ENCODE data around the gene ERN1.
A peak's percentile ranks its signal among the peaks of the same experiment; 100 is the strongest.

Gene ERN1

DNA sequence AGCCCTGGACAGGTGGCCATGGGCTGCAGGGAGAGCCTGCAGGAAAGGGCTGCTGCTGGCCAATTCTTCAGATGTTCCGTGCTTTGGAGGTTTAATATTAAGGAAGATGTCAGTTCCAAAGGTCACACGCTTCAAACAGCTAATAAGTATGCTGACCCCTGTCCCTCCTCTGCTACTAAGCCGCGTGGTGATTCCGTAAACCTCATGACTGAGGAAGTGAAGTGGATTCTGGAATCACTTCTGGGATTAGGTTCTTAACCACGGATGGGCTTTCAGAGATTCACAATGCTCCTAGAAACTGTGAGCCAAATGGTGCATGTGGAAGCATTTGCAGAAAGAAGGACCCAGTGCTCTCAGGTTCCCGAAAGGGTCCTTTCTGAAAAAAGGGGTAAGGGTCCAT is 28.5 kb upstream of the ERN1 start:
- no peak for DNase-seq (ENCODE audit: low read depth in 2 of 2)

DNA sequence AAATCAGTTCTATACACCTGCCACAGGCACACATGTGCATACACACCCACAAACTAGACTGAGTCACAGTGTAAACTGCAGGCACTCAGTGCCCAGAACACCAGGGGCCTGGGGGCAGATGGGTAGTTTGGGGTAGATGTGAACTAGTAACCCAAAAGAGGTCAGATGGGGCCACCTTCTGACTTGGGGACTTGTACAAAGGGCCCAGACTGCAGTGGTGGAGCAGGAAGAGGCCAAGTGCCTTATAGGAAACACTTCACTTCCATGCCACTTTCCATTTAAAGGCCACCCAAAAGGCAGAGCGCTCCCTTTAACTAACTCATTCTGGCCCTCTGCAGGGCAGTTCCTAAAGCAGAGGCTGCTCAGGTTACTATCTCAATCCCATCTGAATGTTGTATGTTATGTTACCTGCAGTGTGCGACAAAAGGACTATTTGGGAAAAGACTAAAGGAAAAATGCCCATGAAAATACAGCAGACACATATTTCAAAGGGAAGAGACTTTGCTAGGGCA is 27.8 kb upstream of the ERN1 start:
- no peak for DNase-seq (ENCODE audit: low read depth in 2 of 2)

DNA sequence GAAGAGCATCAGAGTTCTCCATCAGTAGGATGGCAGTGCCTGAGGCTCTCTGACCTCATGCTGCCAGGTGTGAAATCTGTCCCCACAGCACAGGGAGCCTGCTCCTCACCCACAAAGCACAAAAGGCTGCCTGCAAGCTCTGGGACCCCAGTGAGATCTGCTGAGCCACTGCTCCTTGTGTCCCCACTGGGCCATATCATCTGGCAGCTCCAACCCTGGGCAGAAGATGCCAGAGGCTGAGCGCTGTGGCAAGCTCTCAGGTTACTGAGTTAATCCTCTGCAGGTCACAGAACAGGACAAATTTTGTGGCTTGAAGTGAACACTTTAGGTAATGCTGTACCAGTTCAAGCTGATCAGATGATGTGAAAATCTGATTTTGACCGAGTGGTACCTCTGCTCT is 26.7 kb upstream of the ERN1 start:
- no peak for DNase-seq (ENCODE audit: low read depth in 2 of 2)

DNA sequence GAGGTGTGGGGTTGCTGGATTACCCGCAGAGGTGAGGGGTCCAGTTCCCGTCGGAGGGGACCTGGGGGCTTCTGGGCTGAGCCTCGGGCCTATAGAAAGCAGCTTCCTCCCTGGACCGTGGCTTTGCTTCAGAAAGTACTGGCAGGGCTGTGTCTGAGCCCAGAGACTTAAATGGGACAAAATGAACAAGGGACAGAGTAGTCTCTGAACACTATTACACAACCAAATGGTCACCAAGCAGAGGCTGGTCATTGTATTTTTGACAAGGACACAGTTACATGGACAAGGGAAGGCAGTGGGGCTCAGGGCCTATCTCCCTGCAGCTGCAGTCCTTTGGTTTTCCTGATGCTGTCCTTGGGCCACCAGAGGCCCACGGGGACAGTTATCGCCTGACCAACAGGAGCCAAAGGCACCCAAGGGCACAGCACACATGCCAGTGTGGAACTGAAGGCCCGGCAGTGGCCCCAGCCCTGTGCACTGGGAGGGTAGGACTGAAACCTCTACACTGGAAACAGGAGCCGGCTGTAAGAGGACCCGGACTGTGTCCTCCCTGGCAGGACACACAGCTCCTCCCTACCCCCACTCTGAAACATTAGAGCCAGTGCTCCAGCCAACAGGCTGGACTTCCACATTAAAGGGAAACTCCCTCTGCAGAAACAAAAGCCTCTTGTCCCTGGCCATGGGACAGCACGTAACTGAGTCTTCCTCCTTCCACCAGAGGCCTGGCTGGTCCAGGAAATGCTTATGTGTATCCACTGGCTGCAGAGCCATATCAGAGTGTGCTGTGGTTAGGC is 26.0 kb upstream of the ERN1 start:
- no peak for DNase-seq (ENCODE audit: low read depth in 2 of 2)

DNA sequence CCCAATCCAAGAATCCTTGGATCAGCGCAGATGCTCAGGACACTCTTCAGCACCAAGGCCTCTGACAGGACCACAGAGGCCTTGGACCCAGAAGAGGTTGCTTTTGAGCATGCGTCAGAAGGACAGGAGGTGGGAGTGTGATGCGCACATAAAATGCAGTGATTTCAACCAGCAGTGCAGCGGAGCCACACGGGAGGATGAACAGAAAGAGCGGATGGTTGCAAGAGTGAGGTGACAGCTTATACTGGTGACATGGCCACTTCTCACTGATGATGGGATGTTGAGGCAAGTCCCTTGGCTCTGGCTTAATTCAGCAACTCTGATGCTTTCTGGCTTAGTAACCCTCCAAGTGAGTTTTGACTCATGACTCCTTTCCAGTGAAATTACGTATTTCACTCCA is 25.2 kb upstream of the ERN1 start:
- no peak for DNase-seq (ENCODE audit: low read depth in 2 of 2)

DNA sequence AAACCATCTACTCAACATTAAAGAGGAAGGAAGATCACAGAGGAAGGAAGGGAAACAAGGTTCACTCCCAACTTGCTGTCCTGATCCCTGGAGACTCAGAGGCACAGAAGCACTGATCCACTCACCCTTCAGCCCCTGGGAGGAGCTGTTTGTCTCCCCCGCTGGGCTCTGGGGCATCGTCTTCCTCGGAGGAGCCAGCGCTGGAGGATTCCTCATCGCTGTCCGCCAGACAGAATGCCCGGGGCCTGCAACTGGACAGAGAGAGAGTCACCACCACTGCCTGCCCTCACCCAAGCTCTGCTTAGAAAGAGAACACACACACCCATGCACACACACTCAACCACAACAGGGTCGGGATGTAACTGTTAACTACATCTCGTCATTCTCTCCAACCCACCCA is 24.8 kb upstream of the ERN1 start:
- no peak for DNase-seq (ENCODE audit: low read depth in 2 of 2)

DNA sequence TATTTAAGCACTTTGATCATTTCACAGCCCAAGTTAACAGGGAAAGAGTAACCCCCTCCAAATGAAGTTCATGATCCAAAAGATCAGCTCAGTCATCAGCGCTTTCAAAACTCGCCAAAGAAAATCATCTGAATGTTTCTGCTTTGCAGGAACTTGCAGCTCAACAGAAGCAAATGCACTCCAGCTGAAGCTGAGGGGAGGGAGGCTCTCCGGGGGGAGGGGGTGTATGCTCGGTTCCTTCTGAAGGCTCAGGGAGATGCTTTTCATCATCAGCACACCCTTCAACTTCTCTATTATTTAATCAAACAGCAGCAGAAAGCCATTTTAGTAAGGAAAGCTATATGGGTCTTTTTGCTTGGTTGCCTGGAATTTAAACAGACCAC is 24.4 kb upstream of the ERN1 start:
- no peak for DNase-seq (ENCODE audit: low read depth in 2 of 2)

DNA sequence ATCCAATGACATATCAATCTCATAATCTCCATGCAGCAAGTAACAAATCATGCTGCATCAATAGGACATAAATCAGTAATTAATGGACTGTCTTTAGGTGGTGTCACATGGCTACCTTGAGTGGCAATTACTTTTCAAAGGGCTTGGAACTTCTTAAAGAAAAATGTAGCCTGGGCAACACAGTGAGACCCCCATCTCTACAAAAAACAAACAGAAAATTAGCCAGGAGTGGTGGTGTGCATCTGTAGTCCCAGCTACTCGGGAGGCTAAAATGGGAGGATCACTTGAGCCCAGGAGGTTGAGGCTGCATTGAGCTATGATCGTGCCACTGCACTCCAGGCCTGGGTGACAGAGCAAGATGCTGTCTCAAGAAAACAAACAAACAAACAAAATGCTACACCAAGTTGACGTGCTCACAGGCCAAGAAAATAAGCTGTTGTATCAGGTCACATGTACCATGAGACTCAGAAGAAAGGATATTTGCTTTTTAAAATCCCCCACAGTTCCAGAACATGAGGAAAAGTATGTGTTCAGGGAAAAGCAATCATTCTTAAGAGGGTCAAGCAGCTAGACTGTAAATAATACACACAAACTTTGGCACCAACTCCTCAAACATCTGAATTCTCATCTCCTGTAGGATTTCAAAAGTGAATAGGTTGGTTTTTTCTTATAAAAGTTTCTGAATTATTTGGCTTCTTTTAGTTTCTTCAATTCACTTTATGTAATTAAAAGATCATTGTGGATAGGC is 23.8 kb upstream of the ERN1 start:
- no peak for DNase-seq (ENCODE audit: low read depth in 2 of 2)

DNA sequence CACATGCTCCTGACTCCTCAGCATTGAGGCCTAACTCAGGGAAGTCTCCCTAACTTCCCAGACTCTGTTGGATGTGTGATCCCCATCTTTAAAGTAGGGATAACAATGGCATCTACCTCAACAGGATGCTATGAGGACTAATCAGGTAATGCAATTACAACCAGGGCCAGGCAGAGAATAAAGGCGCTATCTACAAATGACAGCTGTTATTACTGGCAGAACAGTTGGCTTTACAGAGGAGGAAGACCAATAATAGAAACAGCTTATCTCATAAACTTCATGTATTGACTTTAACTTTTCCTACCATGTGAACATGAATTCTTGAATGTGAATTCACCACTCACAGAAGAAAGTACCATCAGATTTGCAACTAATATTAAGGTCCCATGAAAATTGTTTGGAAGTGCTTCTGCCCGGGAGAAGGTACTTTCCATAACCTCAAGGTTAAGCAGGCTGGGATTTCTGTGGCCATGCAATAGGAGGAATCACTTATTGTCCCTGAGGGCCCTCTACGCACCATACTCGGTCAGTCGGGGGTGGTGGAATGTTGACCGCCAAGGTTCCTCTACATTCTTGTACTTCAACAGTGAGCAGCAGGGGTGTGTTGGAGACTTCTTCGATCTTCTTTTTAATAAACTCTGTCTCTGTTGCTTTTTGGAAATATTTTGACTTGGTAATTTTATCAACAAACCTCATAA is 22.6 kb upstream of the ERN1 start:
- no peak for DNase-seq (ENCODE audit: low read depth in 2 of 2)

DNA sequence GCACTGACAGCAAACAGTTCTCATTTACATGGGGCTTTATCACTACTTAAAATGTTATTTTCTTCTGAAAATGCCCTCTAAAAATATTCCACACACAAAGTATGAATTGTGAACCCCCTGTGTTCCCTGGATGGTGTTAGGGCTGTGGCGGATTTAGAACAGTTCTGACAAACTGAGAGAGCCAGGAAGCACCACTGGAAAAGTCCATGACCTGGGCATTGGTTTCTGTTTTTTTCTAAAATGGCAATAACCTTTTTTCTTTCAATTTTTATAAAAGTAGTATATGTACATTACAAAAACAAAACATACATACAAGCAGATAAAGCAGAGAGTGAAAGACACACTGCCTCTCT is 21.0 kb upstream of the ERN1 start:
- no peak for DNase-seq (ENCODE audit: low read depth in 2 of 2)

DNA sequence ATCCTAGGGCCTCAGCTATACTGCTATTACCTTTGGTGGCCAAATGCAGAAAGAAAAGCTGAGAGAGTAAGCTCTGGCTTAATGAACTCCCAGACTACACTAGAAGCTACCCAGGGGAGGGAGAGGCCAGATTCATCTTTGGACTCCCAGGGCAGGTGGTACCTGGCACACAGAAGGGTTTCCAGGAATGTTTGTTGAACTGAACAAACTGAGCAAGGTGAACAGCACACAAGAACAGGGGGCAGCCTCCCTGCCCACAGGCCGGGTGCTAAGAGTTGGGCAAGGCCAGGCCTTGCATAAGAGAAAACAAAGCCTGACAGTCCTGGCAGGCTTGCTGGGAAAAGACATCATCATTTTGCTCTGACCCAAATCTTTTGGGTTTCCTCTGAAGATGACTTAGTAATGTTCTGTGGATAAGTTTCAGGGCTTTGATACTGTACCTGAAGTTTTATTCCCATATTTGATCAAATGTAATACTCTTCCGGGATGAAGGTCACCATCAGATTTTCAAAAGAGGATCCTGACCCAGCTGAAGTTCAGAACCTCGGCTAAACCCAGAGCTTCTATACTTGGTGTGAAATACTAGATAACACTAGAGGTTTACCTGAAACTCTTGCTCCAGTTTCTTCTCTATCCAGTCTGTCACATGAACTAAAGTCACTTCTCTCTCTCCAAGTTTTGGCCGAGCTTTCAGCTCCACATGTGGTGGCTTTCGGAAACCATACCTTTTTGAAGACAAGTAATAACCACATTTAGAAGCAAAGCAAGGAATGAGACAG is 20.5 kb upstream of the ERN1 start:
- DNase-seq (ENCODE audit: low read depth in 2 of 2): no peak

DNA sequence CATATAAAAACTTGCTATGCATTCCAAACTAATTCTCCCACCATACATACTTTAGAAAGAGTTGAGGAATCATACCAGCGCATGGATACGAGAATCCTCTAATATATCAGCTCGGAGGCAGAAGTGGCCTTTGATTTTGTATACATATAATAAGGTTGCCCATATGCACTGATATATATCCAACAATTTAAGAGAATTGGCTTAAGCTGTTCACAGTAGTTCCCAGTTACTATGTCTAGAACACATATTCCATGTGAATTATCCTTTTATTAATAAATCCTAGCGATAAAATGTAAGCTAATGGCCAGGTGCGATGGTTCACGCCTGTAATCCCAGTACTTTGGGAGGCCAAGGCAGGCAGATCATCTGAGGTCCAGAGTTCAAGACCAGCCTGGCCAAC is 19.3 kb upstream of the ERN1 start:
- DNase-seq (ENCODE audit: low read depth in 2 of 2): no peak

DNA sequence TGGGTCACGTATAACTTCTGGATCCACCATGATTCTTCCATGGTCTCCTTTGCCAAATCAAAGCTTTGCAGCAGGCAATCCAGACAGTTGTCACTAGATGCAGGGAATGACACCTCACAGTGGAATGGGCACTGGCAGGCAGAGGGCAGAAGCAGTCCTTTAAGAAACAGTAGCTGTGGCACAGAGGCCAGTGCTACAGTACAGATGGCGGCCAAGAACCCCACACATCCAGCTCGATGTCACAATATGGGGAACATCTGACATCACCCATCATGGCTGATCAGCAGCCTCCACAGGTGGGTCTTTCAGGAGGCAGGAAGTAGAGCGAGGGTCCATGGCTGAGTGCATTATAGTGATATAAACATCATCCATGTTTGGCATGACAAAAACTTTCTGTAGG is 18.8 kb upstream of the ERN1 start:
- DNase-seq (ENCODE audit: low read depth in 2 of 2): no peak

DNA sequence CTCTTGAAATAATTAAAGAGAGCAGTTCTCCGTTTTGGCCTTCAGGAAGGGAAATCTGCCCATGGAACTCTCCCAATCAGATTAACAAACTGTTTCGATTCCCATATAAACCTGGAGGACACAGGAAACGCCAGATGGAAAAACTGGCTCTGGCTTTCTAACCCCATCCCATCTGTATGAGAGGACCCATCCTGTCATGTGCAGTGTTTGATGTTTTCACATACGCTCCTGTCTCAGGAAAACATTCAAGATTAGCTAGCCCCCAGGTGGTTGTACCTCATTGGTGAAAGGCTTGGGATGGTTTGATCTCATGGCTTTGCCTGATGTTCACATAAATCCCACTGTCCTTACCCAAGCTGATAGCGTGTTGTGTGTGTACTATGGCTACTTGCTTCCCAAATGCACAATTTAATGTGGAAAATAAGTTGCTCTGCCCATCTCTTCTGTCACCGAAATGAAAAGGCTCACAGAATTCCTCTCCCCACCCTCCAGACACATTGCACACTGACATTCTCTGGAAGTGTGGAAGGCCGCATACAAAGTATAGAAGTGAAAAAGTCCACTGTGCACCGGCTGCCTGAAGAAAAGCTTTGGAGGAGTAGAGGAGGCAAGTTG is 18.2 kb upstream of the ERN1 start:
- DNase-seq (ENCODE audit: low read depth in 2 of 2): no peak

DNA sequence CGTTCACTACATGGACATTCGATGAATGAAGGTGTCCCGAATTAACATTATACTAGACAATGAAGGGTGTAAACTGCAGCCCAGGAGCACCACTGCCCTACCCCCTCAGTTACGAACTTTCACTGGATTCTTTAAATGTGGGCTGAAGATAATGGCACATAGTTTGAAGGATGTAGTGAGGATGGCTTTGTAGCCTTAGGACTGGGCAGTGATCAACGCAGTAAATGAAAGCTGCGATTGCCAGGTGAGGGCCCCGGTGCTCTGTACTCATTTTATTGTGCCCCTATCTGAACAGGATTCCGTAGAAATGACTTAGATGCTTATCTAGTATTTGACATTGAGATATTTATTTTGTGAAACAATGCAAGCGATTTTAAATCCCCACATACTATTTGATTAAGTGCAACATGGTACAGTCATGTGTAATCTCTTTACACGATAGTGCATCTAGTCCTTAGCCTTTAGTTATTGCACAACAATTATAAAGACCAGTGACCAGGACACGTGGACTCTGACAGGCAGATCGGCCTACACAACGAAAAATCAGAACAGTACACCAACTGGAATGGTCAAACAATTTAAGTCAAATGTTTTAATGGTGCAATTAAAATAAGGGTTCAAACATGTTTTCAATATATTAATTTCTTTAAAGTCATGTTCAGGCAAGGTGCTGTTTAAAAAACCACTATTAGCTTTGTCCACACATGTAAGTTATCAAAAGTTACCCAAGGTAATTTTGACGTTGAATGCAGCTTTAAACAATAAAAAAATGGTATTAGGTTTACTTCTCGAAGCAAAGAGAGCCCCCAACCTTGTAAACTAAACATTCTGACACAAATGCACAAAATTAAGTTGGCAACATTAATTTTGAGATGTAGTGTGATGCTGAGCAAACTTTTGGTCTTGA is 17.4 kb upstream of the ERN1 start:
- DNase-seq (ENCODE audit: low read depth in 2 of 2): no peak

DNA sequence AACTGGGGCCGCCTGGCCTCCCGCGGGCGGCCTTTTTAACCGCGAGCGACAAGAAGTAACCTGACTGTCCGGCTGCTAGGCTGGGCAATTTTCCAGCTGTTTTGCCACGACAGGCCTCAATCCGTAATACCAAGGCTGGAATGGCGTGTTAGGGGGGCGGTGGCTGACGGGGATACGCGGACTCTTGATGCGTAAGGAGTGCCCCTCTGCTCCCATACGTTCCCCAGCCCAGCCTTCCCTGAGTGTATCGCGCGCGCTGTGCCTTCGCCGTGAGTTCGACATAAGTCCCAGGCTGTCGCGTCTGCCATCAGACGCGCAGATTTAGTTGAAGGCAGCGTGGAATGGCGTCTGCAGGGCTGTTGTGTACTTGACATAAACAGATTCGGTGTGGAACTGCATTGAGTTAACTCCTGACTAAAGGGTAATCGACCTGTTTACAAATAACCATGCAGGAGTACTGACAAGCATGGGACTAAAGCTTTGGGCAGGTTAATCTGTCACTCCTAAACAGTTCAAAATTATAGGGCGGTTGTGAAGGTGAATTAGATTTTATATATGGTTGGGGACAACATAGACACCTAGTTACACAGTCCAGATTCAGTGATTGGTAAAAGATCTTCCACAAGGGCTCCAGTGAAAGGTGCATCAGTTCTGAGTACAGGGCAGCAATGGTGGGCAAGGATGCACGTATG is 16.6 kb upstream of the ERN1 start:
- peak; percentile 21 to 27 for DNase-seq (ENCODE audit: low read depth in 2 of 2)

DNA sequence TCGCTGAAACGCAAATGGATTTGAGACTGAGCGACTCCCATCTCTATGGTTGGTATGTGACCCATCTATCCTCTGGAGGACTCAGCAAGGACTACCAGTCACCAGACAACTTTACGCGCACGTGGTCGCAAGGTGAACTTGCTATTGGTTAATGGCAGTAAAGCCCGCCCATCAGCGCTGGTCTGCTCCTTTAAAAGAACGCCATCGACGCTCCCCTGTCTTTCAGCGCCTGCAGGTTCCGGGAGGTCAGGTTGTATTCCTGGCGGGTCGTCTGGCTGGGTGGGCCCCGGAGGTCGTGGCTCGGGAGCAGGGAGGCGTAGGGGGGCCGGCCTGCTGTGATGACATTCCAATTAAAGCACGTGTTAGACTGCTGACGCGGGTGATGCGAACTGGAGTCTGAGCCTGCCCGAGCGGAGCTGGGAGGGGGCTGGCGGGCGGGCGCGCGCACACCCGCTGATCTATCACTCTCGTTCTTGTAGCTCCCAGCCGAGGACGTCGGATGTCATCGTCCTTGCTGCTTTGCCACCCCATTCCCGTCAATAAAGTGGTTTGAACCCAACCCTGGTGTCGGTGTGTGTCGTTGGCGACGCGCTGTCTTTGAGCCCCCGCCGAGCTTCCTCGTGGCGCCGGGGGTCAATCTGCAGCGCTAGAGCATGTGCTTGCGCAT is 15.9 kb upstream of the ERN1 start:
- peak; percentile 91 to 98 for DNase-seq (ENCODE audit: low read depth in 2 of 2)

DNA sequence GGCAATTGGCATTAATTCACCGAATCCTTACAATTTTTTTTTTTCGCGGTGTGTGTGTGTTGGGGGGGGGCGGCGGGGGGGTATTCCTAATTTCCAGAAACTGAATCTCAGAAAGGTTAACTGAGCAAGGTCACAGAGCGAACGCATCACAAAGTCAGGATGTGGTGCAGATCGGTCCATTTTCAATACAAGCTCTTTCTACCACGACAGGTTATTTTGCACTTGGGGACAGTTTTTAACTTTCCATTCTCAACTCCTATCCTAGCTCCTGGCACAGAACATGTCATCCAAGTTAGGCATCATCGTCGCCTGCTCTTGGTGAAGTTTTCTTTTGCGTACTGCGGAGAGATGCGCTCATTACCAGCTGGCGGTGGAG is 15.4 kb upstream of the ERN1 start:
- no peak for DNase-seq (ENCODE audit: low read depth in 2 of 2)

DNA sequence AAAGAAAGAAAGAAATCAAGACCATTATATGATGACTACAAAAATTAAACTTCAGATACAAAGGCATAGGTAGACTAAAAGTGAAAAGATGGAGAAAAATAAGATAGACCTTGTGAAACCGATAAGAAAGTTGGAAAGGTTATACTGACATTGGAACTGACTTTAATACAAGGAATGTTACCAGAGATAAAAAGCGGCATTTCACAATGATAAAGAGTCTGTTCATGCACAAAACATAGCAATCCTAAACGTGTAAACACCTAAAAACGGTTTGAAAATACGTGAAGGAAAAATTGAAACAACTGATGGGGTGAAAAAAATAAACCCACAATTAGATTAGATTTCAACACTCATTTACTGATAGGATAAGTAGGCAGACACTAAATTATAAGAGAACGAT is 9.6 kb upstream of the ERN1 start:
- no peak for DNase-seq (ENCODE audit: low read depth in 2 of 2)

All from stimulated activated CD4-positive, alpha-beta T cell treated with anti-CD3 and anti-CD28 coated beads, Interleukin-15, amount 100 ng/mL, for 48 hours (primary cell).